HepG2 (cell line): ENCODE measurements around the gene ENDOG. TPM values are rescaled to one million over a fixed set of nuclear protein-coding genes. Genes with fewer than 3 reads are reported as not detected.

Experiments used
- ARID4A ChIP-seq: sonication (generic); formaldehyde crosslinking; IDR thresholded peaks from 2 replicates; pipeline ENCODE4 v1.5.0; 2020; ENCODE audit warnings: mild to moderate bottlenecking, missing genetic modification reagents, borderline replicate concordance
- FOXC1 ChIP-seq: sonication (generic); formaldehyde crosslinking; IDR thresholded peaks from 2 replicates; pipeline ENCODE4 v1.8.0; 2022; ENCODE audit warnings: mild to moderate bottlenecking, missing genetic modification reagents, borderline replicate concordance
- MXD1 ChIP-seq: sonication (generic); formaldehyde crosslinking; IDR thresholded peaks from 2 replicates; pipeline ENCODE4 v1.4.0; 2020; ENCODE audit warnings: mild to moderate bottlenecking, missing genetic modification reagents
- RERE ChIP-seq: IDR thresholded peaks from 2 replicates; pipeline ENCODE4 v1.6.1; 2016; ENCODE audit warnings: low read depth, missing genetic modification reagents, missing compliant biosample characterization
- SMARCC2 ChIP-seq: fragments of 450-650 bp; IDR thresholded peaks from 2 replicates; pipeline ENCODE4 v1.6.1; 2017; ENCODE audit warnings: antibody characterized with exemption, mild to moderate bottlenecking
- ZKSCAN8 ChIP-seq: IDR thresholded peaks from 2 replicates; pipeline ENCODE4 v1.6.1; 2016; ENCODE audit warnings: borderline replicate concordance, missing genetic modification reagents, missing compliant biosample characterization
- ZNF10 ChIP-seq: sonication (generic); formaldehyde crosslinking; IDR thresholded peaks from 2 replicates; pipeline ENCODE4 v1.4.0; 2020; ENCODE audit warnings: mild to moderate bottlenecking, low read depth, missing genetic modification reagents, borderline replicate concordance
- ZNF367 ChIP-seq: sonication (generic); formaldehyde crosslinking; IDR thresholded peaks from 2 replicates; pipeline ENCODE4 v1.4.0; 2020; ENCODE audit warnings: missing genetic modification reagents, borderline replicate concordance
- ZNF501 ChIP-seq: sonication (generic); formaldehyde crosslinking; IDR thresholded peaks from 2 replicates; pipeline ENCODE4 v1.5.1; 2020; ENCODE audit warnings: mild to moderate bottlenecking, moderate library complexity, missing genetic modification reagents
- polyA plus RNA-seq, 8 experiments: library from polyadenylated mRNA; depleted of rRNA in 3 of 8; stranded (reverse) in 7 of 8; unstranded in 1 of 8; fragments of >200 nt; fragmentation: Illumina TruSeq in 4 of 8; extraction: Trizol in 4 of 8; gene quantifications; 2 replicates each; pipeline versions ENCODE4 v1.2.1 to v1.2.3, GENCODE V29; 2011 to 2016; ENCODE audit warnings: low read depth in 4 of 8, missing spikeins in 1 of 8, mixed read lengths in 1 of 8; ENCODE audit not compliant: insufficient read depth in 1 of 8
- total RNA-seq, 5 experiments: library from RNA; depleted of rRNA; stranded (reverse); fragments of >200 nt; fragmentation: Illumina TruSeq; extraction: Trizol; gene quantifications; 2 replicates each; pipeline ENCODE4 v1.2.3, GENCODE V29; 2016; ENCODE audit warnings: low read depth in 1 of 5
- TF ChIP-seq, protein P1 (sequence below): sonication (generic); formaldehyde crosslinking; IDR thresholded peaks from 2 replicates; pipeline ENCODE4 v1.8.0; 2022; ENCODE audit warnings: missing genetic modification reagents, mild to moderate bottlenecking, moderate library complexity, borderline replicate concordance
- TF ChIP-seq, protein P2 (sequence below): sonication (generic); formaldehyde crosslinking; conservative IDR thresholded peaks from 2 replicates; pipeline ENCODE4 v1.4.0; 2020; ENCODE audit warnings: missing genetic modification reagents
- TF ChIP-seq, protein P3 (sequence below): sonication (generic); formaldehyde crosslinking; IDR thresholded peaks from 2 replicates; pipeline ENCODE4 v1.5.0; 2020; ENCODE audit warnings: missing genetic modification reagents

ENDOG gene
- total and polyA plus RNA-seq, 2 of the 13 experiments (the other 11 are each of a cell fraction or from before 2014, with no cell fraction given) = 26.3 to 28.8 TPM

- TF ChIP-seq, protein P1, sequence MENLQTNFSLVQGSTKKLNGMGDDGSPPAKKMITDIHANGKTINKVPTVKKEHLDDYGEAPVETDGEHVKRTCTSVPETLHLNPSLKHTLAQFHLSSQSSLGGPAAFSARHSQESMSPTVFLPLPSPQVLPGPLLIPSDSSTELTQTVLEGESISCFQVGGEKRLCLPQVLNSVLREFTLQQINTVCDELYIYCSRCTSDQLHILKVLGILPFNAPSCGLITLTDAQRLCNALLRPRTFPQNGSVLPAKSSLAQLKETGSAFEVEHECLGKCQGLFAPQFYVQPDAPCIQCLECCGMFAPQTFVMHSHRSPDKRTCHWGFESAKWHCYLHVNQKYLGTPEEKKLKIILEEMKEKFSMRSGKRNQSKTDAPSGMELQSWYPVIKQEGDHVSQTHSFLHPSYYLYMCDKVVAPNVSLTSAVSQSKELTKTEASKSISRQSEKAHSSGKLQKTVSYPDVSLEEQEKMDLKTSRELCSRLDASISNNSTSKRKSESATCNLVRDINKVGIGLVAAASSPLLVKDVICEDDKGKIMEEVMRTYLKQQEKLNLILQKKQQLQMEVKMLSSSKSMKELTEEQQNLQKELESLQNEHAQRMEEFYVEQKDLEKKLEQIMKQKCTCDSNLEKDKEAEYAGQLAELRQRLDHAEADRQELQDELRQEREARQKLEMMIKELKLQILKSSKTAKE (CRISPR knock-in tag) = no peak
- TF ChIP-seq MXD1 (CRISPR knock-in tag) (peak; percentile 60), FOXC1 (CRISPR knock-in tag) (peak; percentile 81; the same call in 1 of the 2 replicates), RERE (CRISPR knock-in tag) (peak; percentile 31; the same call in 1 of the 2 replicates), ZKSCAN8 (CRISPR knock-in tag) (peak; percentile 83), ZNF367 (CRISPR knock-in tag) (no peak), ARID4A (CRISPR knock-in tag) (peak; percentile 97), SMARCC2 (no peak), ZNF501 (CRISPR knock-in tag) (peak; percentile 91), ZNF10 (CRISPR knock-in tag) (no peak)
- TF ChIP-seq, protein P2, sequence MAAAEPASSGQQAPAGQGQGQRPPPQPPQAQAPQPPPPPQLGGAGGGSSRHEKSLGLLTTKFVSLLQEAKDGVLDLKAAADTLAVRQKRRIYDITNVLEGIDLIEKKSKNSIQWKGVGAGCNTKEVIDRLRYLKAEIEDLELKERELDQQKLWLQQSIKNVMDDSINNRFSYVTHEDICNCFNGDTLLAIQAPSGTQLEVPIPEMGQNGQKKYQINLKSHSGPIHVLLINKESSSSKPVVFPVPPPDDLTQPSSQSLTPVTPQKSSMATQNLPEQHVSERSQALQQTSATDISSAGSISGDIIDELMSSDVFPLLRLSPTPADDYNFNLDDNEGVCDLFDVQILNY (CRISPR knock-in tag) = no peak
- TF ChIP-seq, protein P3, sequence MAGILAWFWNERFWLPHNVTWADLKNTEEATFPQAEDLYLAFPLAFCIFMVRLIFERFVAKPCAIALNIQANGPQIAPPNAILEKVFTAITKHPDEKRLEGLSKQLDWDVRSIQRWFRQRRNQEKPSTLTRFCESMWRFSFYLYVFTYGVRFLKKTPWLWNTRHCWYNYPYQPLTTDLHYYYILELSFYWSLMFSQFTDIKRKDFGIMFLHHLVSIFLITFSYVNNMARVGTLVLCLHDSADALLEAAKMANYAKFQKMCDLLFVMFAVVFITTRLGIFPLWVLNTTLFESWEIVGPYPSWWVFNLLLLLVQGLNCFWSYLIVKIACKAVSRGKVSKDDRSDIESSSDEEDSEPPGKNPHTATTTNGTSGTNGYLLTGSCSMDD = no peak
These were observed 46.4 kb upstream of the ENDOG start, which contains the start of gene ZER1 (continued) for GRCh38 chr9:128771745-128772519.
